Endodermal cell (in vitro differentiated cells): ENCODE data around the gene COL5A3. TPM values are rescaled to one million over a fixed set of nuclear protein-coding genes. Genes with fewer than 3 reads are reported as not detected.

ENCODE experiments used
- DNase-seq: peaks from one replicate; pipeline ENCODE4 v3.0.0-alpha.2; 2017
- H3K27ac ChIP-seq: 2 replicates; pipeline ENCODE4 v1.5.1; 2013; ENCODE audit warnings: mild to moderate bottlenecking, low read depth, low read length, moderate library complexity
- H3K27me3 ChIP-seq: 2 replicates; pipeline ENCODE4 v1.6.1; 2013; ENCODE audit warnings: mild to moderate bottlenecking, low read length, moderate library complexity; ENCODE audit not compliant: insufficient read depth, control insufficient read depth, poor library complexity, severe bottlenecking
- H3K36me3 ChIP-seq: 2 replicates; pipeline ENCODE4 v1.7.0; 2013; ENCODE audit warnings: mild to moderate bottlenecking, low read length, moderate library complexity; ENCODE audit not compliant: control insufficient read depth, insufficient read depth
- H3K4me1 ChIP-seq: one replicate; pipeline ENCODE4 v1.7.0; 2013; ENCODE audit warnings: low read length; ENCODE audit not compliant: control insufficient read depth, insufficient read depth
- H3K4me3 ChIP-seq: 2 replicates; pipeline ENCODE4 v1.5.1; 2013; ENCODE audit warnings: mild to moderate bottlenecking, low read length, moderate library complexity
- H3K9ac ChIP-seq: 2 replicates; pipeline ENCODE4 v1.6.1; 2013; ENCODE audit warnings: mild to moderate bottlenecking, low read length, moderate library complexity; ENCODE audit not compliant: poor library complexity, severe bottlenecking; ENCODE audit errors: extremely low read depth
- H3K9me3 ChIP-seq: 2 replicates; pipeline ENCODE4 v1.6.1; 2013; ENCODE audit warnings: mild to moderate bottlenecking, low read length, moderate library complexity; ENCODE audit not compliant: control insufficient read depth
- H3K27ac Mint-ChIP-seq: 2 replicates; pipeline ENCODE4 v1.8.0; 2020; ENCODE audit warnings: mixed read lengths
- H3K27me3 Mint-ChIP-seq: 2 replicates; pipeline ENCODE4 v1.8.0; 2021; ENCODE audit warnings: mild to moderate bottlenecking, mixed read lengths; ENCODE audit not compliant: insufficient read depth
- H3K36me3 Mint-ChIP-seq: 2 replicates; pipeline ENCODE4 v1.8.0; 2020; ENCODE audit warnings: low read depth, mixed read lengths
- H3K4me1 Mint-ChIP-seq: 2 replicates; pipeline ENCODE4 v1.8.0; 2020; ENCODE audit warnings: mixed read lengths
- H3K4me3 Mint-ChIP-seq: 2 replicates; pipeline ENCODE4 v1.8.0; 2020; ENCODE audit warnings: mild to moderate bottlenecking, moderate library complexity, mixed read lengths
- H3K9me3 Mint-ChIP-seq: 2 replicates; pipeline ENCODE4 v1.8.0; 2020; ENCODE audit warnings: mild to moderate bottlenecking, mixed read lengths
- CTCF ChIP-seq: fragments of 200-600 bp; sonication (generic); conservative IDR thresholded peaks from 2 replicates; pipeline ENCODE4 v1.5.0; 2021; ENCODE audit warnings: antibody characterized with exemption, mild to moderate bottlenecking
- WGBS, 2 experiments: methylation state at CpG; one replicate each; pipeline versions ENCODE4 v1.1.5 to v1.1.7; 2013; ENCODE audit warnings: missing lambda C conversion rate in 2 of 2, mixed read lengths in 1 of 2; ENCODE audit not compliant: insufficient coverage in 1 of 2, insufficient read length in 1 of 2; 5-methylcytosine and 5-hydroxymethylcytosine counted together
- total RNA-seq, 2 donors: library from RNA; stranded (reverse); fragmentation: NEBNext Ultra II Directional in 1 of 2; extraction: Animal tissue kit (Norgen Biotek cat#: 25700) in 1 of 2; gene quantifications; 2 replicates in 1 of 2; 3 replicates in 1 of 2; pipeline ENCODE4 v1.2.1, GENCODE V29; 2021

The COL5A3 gene
- total RNA-seq, 2 donors from 2014 or later: 0.04 TPM; not detected in 1

GRCh38 chr19:9995999-9996398 is 14.3 kb downstream of the COL5A3 start:
- H3K4me3 ChIP-seq: no peak overlapping the region
- H3K4me1 ChIP-seq: no peaks in the 10 kb centered on the region
- TF ChIP-seq CTCF: no peak
- no peak overlapping the region for H3K27ac ChIP-seq
- Mint-ChIP-seq H3K4me3 (no peak overlapping the region), H3K27ac (no peak overlapping the region), H3K4me1 (peaks cover 5% of the 10 kb centered on the region), H3K36me3 (no peaks in the 10 kb centered on the region), H3K27me3 (peaks cover 23% of the 10 kb centered on the region), H3K9me3 (no peaks in the 10 kb centered on the region)
- H3K27me3 ChIP-seq: peaks cover 4% of the 10 kb centered on the region
- DNase-seq: no peak
- H3K9ac ChIP-seq: no peak overlapping the region
- H3K36me3 ChIP-seq: no peaks in the 10 kb centered on the region
- no peaks in the 10 kb centered on the region for H3K9me3 ChIP-seq
- WGBS, 2 experiments: 92% methylated on average over 7 of the region's 7 CpGs; no CpG with 5 or more reads in 1 of the 2 experiments

GRCh38 chr19:9995084-9995483 is 15.2 kb downstream of the COL5A3 start:
- Histone ChIP-seq H3K4me3 (no peak overlapping the region), H3K27ac (no peak overlapping the region), H3K36me3 (no peaks in the 10 kb centered on the region), H3K27me3 (peaks cover 4% of the 10 kb centered on the region), H3K9ac (no peak overlapping the region), H3K9me3 (no peaks in the 10 kb centered on the region), H3K4me1 (no peaks in the 10 kb centered on the region)
- Mint-ChIP-seq H3K4me1 (peaks cover 5% of the 10 kb centered on the region), H3K27me3 (peaks cover 21% of the 10 kb centered on the region), H3K27ac (no peak overlapping the region), H3K9me3 (no peaks in the 10 kb centered on the region), H3K36me3 (no peaks in the 10 kb centered on the region), H3K4me3 (no peak overlapping the region)
- TF ChIP-seq CTCF: no peak
- no peak for DNase-seq
- WGBS, 2 experiments: 94% methylated on average over 5 to 7 of the region's 8 CpGs

GRCh38 chr19:9991425-9992191 is 18.7 kb downstream of the COL5A3 start:
- no peak for DNase-seq
- 69 to 88% methylated on average over 6 to 11 of the region's 11 CpGs for WGBS, 2 experiments
- Histone ChIP-seq H3K27ac (no peak overlapping the region), H3K9ac (no peak overlapping the region), H3K9me3 (no peaks in the 10 kb centered on the region), H3K4me3 (no peak overlapping the region), H3K27me3 (no peaks in the 10 kb centered on the region), H3K36me3 (no peaks in the 10 kb centered on the region), H3K4me1 (no peaks in the 10 kb centered on the region)
- Mint-ChIP-seq H3K9me3 (no peaks in the 10 kb centered on the region), H3K36me3 (no peaks in the 10 kb centered on the region), H3K4me3 (no peak overlapping the region), H3K4me1 (peaks cover 5% of the 10 kb centered on the region), H3K27ac (no peak overlapping the region), H3K27me3 (peaks cover under 1% of the 10 kb centered on the region)
- no peak for TF ChIP-seq CTCF
